Thoracic aorta (tissue), 2 donors: ENCODE results near the gene COL16A1. TPM values are rescaled to one million over a fixed set of nuclear protein-coding genes. Genes with fewer than 3 reads are reported as not detected.

Experiments
- ATAC-seq: fragments of 150-250 bp; one replicate; pipeline ENCODE4 v1.8.0; 2017; ENCODE audit warnings: low read depth; ENCODE audit not compliant: insufficient number of reproducible peaks, low FRiP score
- DNase-seq: peaks from one replicate; pipeline ENCODE4 v3.0.0-alpha.2; 2020; ENCODE audit warnings: low spot score
- H3K27ac ChIP-seq, 2 donors: fragments of 200-600 bp; sonication (generic); 1 replicate in 1 of 2; 2 replicates in 1 of 2; pipeline ENCODE4 v1.5.1; 2016; ENCODE audit warnings: mild to moderate bottlenecking in 2 of 2, moderate library complexity in 2 of 2
- H3K27me3 ChIP-seq: fragments of 200-600 bp; sonication (generic); replicated peaks from 2 replicates; pipeline ENCODE4 v1.6.0; 2016; ENCODE audit warnings: mild to moderate bottlenecking; ENCODE audit not compliant: insufficient read depth
- H3K36me3 ChIP-seq: fragments of 200-600 bp; sonication (generic); one replicate; pipeline ENCODE4 v1.5.1; 2016
- H3K4me1 ChIP-seq, 2 donors: fragments of 200-600 bp; sonication (generic); 1 replicate in 1 of 2; 2 replicates in 1 of 2; pipeline versions ENCODE4 v1.5.1 to v1.6.0; 2016; ENCODE audit warnings: low read depth in 2 of 2, mild to moderate bottlenecking in 1 of 2; ENCODE audit not compliant: control insufficient read depth in 1 of 2
- H3K4me3 ChIP-seq: fragments of 200-600 bp; sonication (generic); 2 replicates; pipeline ENCODE4 v1.5.1; 2016; ENCODE audit warnings: mild to moderate bottlenecking
- H3K9me3 ChIP-seq: fragments of 200-600 bp; sonication (generic); 2 replicates; pipeline ENCODE4 v1.5.1; 2016
- total RNA-seq, 2 donors: library from RNA; depleted of rRNA; stranded (reverse); fragments of >200 nt; gene quantifications; one replicate each; pipeline versions ENCODE4 v1.1.0 to v1.2.3, GENCODE V29; 2016
- TF ChIP-seq, protein P1 (sequence below): fragments of 200-600 bp; sonication (generic); IDR thresholded peaks from one replicate; pipeline ENCODE4 v1.5.1; 2019; ENCODE audit warnings: antibody characterized with exemption

COL16A1 gene
- total RNA-seq, 2 donors from 2014 or later, result 183 to 323 TPM

DNA sequence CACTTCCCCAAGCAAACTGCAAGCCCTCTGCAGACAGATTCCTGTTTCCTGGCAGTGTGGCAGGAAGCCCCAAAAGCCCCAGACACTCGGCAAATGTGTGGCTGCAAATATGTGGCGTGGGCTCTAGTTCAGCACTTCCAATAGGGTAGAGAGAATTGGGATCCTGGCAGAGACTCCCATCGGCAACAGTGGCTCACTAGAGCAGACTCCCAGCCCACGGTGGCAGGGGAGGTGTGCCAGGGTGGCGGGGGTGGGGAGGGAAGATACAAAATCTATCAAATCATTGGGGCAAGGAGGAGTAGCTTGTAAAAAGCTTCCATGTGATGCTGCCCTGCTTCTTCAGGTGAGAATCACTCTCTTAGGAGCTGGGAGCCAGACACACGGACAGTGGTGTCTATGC lies 25.9 kb downstream of the COL16A1 start:
- TF ChIP-seq, protein P1, sequence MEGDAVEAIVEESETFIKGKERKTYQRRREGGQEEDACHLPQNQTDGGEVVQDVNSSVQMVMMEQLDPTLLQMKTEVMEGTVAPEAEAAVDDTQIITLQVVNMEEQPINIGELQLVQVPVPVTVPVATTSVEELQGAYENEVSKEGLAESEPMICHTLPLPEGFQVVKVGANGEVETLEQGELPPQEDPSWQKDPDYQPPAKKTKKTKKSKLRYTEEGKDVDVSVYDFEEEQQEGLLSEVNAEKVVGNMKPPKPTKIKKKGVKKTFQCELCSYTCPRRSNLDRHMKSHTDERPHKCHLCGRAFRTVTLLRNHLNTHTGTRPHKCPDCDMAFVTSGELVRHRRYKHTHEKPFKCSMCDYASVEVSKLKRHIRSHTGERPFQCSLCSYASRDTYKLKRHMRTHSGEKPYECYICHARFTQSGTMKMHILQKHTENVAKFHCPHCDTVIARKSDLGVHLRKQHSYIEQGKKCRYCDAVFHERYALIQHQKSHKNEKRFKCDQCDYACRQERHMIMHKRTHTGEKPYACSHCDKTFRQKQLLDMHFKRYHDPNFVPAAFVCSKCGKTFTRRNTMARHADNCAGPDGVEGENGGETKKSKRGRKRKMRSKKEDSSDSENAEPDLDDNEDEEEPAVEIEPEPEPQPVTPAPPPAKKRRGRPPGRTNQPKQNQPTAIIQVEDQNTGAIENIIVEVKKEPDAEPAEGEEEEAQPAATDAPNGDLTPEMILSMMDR, result no peak
- ATAC-seq (no peak), DNase-seq (no peak)
- no peak overlapping the region for H3K4me3 ChIP-seq
- peaks cover 28% of the 10 kb centered on the region for H3K36me3 ChIP-seq
- peaks cover under 1 to 33% of the 10 kb centered on the region in 2 donors for H3K4me1 ChIP-seq
- no peaks in the 10 kb centered on the region for H3K9me3 ChIP-seq
- no peaks in the 10 kb centered on the region for H3K27me3 ChIP-seq
- no peak overlapping the region for H3K27ac ChIP-seq

DNA sequence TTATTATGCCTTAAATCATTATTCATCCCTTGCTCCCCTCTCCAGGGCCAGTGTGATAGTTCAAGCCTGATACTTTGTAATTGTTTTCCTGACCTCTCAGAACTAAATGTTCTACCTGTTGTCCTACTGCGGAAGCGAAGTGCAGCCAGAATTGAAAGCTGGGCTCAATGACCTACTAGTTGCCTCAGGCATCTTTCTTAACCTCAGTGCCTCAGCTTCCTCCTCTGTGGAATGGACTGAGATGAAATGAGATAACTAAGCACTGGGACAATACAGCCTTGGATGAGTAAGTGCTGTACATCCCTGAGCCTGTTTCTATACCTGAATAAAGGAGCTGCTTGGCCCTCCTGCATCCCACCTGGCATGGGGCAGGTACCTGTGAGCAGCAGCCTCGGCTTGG lies 26.4 kb downstream of the COL16A1 start:
- Histone ChIP-seq H3K36me3 (peaks cover 27% of the 10 kb centered on the region), H3K27ac (no peak overlapping the region), H3K27me3 (no peaks in the 10 kb centered on the region), H3K4me3 (no peak overlapping the region), H3K4me1 (peaks cover 4 to 38% of the 10 kb centered on the region in 2 donors), H3K9me3 (no peaks in the 10 kb centered on the region)
- TF ChIP-seq, protein P1, result no peak
- ATAC-seq, result no peak
- no peak for DNase-seq

DNA sequence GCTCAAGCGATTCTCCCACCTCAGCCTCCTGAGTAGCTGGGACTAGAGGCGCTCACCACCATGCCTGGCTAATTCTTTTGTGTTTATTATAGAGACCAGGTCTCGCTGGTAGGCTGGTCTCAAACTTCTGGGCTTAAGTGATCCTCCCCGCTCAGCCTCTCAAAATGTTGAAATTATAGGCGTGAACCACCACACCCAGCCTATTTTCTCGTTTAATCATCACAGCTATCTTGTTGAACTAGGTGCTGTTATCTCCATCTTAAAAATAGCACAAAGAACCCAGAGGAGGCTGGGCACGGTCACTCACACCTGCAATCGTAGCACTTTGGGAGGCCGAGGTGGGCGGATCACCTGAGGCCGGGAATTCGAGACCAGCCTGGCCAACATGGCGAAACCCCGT lies 28.1 kb downstream of the COL16A1 start:
- H3K4me1 ChIP-seq, result peaks cover 4 to 40% of the 10 kb centered on the region in 2 donors
- H3K9me3 ChIP-seq, result no peaks in the 10 kb centered on the region
- DNase-seq (no peak), ATAC-seq (no peak)
- no peak overlapping the region for H3K4me3 ChIP-seq
- no peaks in the 10 kb centered on the region for H3K27me3 ChIP-seq
- no peak overlapping the region for H3K27ac ChIP-seq
- H3K36me3 ChIP-seq, result peaks cover 25% of the 10 kb centered on the region
- TF ChIP-seq, protein P1, result no peak

DNA sequence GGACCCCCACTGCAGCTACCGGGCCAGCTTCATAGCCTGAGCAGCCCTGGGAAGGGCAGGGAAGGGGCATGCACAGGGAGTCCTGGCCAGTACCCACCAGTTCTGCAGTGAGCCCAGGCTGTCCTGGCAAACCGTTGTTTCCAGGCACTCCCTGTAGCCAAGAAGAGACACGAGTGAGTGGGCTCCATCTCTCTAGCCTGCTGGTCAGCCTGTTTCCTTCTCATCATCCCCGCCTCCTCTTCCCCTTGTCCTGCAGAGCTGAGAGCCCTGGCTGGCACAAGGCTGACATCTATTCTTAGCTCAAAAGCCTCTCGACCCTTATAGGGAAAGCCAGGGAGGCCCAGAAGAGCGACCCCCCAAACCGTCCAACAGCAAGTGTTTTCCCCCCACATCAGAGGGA lies 28.7 kb downstream of the COL16A1 start:
- Histone ChIP-seq H3K27me3 (no peaks in the 10 kb centered on the region), H3K27ac (no peak overlapping the region), H3K36me3 (peaks cover 19% of the 10 kb centered on the region), H3K4me3 (no peak overlapping the region), H3K4me1 (peaks cover 9 to 42% of the 10 kb centered on the region in 2 donors), H3K9me3 (no peaks in the 10 kb centered on the region)
- ATAC-seq, result no peak
- TF ChIP-seq, protein P1, result no peak
- DNase-seq, result no peak

DNA sequence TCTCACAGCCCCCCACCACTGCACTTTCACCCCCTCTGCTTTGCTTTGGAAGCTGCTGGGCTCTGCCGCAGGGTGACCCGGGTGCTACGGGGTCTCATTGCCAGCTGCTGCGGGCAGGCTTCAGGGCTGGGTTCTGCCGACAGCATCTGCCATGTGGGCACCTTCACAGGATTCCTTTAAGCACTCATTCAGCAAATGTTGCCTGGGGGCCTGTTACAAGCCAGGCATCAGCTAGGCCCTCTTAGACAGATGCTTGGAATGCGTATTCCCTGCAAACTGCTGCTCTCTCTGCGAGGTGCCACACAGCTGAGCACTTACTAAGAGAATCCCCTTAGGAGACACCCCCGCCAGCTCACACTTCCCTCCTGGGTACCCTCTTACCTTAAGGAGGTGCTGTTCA lies 29.2 kb downstream of the COL16A1 start:
- Histone ChIP-seq H3K4me1 (peaks cover 9 to 47% of the 10 kb centered on the region in 2 donors), H3K36me3 (peaks cover 13% of the 10 kb centered on the region), H3K9me3 (no peaks in the 10 kb centered on the region), H3K27ac (no peak overlapping the region), H3K27me3 (no peaks in the 10 kb centered on the region), H3K4me3 (no peak overlapping the region)
- TF ChIP-seq, protein P1, result no peak
- no peak for ATAC-seq
- no peak for DNase-seq
